Measurements from ENCODE around the gene METTL6. TPM values are rescaled to one million over a fixed set of nuclear protein-coding genes. Genes with fewer than 3 reads are reported as not detected.

The METTL6 gene
- polyA plus RNA-seq, 1 of the 3 experiments (the other 2 are of a cell fraction), result 22.7 TPM

DNA sequence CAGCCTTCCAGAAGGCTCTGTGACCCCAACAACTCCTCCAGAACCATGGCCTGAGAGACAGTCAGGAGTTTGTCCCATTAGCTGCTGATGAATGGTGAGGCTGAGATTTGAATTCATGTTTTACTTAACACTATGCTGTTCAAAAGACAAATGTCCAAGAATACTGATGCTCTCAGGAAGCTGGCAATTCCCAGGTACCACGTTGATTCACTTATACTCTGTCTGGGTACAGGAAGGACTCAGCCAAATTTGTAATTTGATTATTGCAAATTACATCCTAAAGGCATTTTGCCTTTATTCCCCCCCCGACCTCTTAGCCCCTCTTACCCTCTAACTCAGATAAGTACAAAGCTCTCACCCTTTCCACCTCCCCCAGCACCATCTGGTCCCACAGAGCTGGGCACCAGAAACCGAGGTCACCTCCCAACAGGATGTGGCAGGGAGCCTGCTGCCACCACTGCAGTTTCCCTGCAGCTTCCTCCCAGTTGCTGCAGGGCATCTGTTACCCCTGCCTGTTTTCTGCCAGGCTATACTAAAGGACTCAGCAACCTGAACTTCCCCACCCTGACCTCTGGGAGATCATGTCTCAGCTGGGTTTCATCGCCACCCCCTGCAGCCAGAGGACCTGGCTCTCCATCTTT is 33.7 kb upstream of the METTL6 start:
- Histone ChIP-seq H3K9me2 (no peaks in the 10 kb centered on the region), H3K4me2 (no peak overlapping the region), H2AFZ (ENCODE audit: low read depth) (no peak overlapping the region), H3K4me1 (ENCODE audit: control insufficient read depth in 1 of 2, insufficient read depth in 2 of 2, low read depth in 1 of 2, low read length in 1 of 2) (peaks cover 0 to 20% of the 10 kb centered on the region in 2 experiments; a peak in 2 of 4 replicates), H4K20me1 (ENCODE audit: insufficient read depth) (no peaks in the 10 kb centered on the region), H3K4me3 (ENCODE audit: low read depth in 2 of 2, low read length in 1 of 2) (no peak overlapping the region), H3K27me3 (ENCODE audit: insufficient read depth) (no peaks in the 10 kb centered on the region), H3K27ac (ENCODE audit: low read depth in 2 of 2, low read length in 1 of 2) (peak overlapping the region in 1 of 2 experiments; percentile 90; a peak in 2 of 4 replicates), H3K9ac (no peak overlapping the region), H3K36me3 (replicated peaks in 1 of 2; ENCODE audit: control insufficient read depth in 1 of 2, insufficient read depth in 2 of 2, low read length in 1 of 2) (peaks cover 0 to 3% of the 10 kb centered on the region in 2 experiments), H3K9me3 (no peaks in the 10 kb centered on the region), H3K79me2 (ENCODE audit: insufficient read depth) (no peaks in the 10 kb centered on the region), H3F3A (replicated peaks; ENCODE audit: insufficient read depth) (no peaks in the 10 kb centered on the region)
- WGBS (ENCODE audit: low lambda C conversion rate), result 27% methylated on average over 4 of the region's 4 CpGs
- CTCF ChIA-PET, result interaction anchor here (0.5 to 1.7 kb wide), 7 partner anchors 11 to 533 kb away, joined by 3 to 7 read pairs (median 4); no protein-coding TSS in a partner anchor
- peak; percentile 82 for DNase-seq
- POLR2A ChIA-PET, result interaction anchor here (0.7 to 1.1 kb wide), 3 partner anchors 40 to 147 kb away, joined by 3 to 4 read pairs (median 3); no protein-coding TSS in a partner anchor
- TF ChIP-seq JUND (IDR thresholded peaks at IDR 0.05) (no peak), TAF1 (IDR thresholded peaks at IDR 0.05; ENCODE audit: borderline replicate concordance, low read depth, low read length) (no peak), SMC3 (IDR thresholded peaks at IDR 0.05; ENCODE audit: low read depth, low read length) (no peak), EZH2phosphoT487 (IDR thresholded peaks at IDR 0.05; ENCODE audit: borderline replicate concordance, low read depth) (no peak), FOXM1 (IDR thresholded peaks at IDR 0.05; ENCODE audit: low read depth) (no peak), RCOR1 (IDR thresholded peaks at IDR 0.05; ENCODE audit: low read length) (peak; percentile 82), MEF2A (IDR thresholded peaks at IDR 0.05; ENCODE audit: borderline replicate concordance, low read depth) (no peak), GATA2 (CRISPR knock-in tag; IDR thresholded peaks at IDR 0.05) (peak; percentile 15; the same call in 1 of the 2 replicates), NRF1 (IDR thresholded peaks at IDR 0.05; ENCODE audit: low read depth, low read length) (no peak), RXRA (IDR thresholded peaks at IDR 0.05; ENCODE audit: borderline replicate concordance, low read depth) (no peak), GABPA (IDR thresholded peaks at IDR 0.05; ENCODE audit: low read depth) (no peak), FOSL2 (IDR thresholded peaks at IDR 0.05; ENCODE audit: borderline replicate concordance, low read depth) (no peak), RFX5 (IDR thresholded peaks at IDR 0.05; ENCODE audit: low read length) (no peak; the same call in 1 of the 2 replicates), CHD2 (IDR thresholded peaks at IDR 0.05; ENCODE audit: low read length, partially characterized antibody) (peak; percentile 7), MXI1 (IDR thresholded peaks at IDR 0.05; ENCODE audit: low read depth, low read length) (0 out of 2 replicates have a peak, but pooled peaks have one; percentile 12), TEAD4 (IDR thresholded peaks at IDR 0.05; ENCODE audit: borderline replicate concordance, insufficient read depth) (no peak), SIN3A (IDR thresholded peaks at IDR 0.05; ENCODE audit: borderline replicate concordance, low read depth, low read length) (no peak), RAD21 (IDR thresholded peaks at IDR 0.05; ENCODE audit: low read length) (no peak), TCF12 (IDR thresholded peaks at IDR 0.05) (no peak), FOXJ3 (CRISPR knock-in tag; IDR thresholded peaks at IDR 0.05) (no peak)
- TF ChIP-seq, protein P1, sequence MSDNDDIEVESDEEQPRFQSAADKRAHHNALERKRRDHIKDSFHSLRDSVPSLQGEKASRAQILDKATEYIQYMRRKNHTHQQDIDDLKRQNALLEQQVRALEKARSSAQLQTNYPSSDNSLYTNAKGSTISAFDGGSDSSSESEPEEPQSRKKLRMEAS (IDR thresholded peaks at IDR 0.05; ENCODE audit: low read depth), result no peak
- TF ChIP-seq, protein P2, sequence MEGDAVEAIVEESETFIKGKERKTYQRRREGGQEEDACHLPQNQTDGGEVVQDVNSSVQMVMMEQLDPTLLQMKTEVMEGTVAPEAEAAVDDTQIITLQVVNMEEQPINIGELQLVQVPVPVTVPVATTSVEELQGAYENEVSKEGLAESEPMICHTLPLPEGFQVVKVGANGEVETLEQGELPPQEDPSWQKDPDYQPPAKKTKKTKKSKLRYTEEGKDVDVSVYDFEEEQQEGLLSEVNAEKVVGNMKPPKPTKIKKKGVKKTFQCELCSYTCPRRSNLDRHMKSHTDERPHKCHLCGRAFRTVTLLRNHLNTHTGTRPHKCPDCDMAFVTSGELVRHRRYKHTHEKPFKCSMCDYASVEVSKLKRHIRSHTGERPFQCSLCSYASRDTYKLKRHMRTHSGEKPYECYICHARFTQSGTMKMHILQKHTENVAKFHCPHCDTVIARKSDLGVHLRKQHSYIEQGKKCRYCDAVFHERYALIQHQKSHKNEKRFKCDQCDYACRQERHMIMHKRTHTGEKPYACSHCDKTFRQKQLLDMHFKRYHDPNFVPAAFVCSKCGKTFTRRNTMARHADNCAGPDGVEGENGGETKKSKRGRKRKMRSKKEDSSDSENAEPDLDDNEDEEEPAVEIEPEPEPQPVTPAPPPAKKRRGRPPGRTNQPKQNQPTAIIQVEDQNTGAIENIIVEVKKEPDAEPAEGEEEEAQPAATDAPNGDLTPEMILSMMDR (IDR thresholded peaks at IDR 0.05), result no peak
- TF ChIP-seq, protein P3, sequence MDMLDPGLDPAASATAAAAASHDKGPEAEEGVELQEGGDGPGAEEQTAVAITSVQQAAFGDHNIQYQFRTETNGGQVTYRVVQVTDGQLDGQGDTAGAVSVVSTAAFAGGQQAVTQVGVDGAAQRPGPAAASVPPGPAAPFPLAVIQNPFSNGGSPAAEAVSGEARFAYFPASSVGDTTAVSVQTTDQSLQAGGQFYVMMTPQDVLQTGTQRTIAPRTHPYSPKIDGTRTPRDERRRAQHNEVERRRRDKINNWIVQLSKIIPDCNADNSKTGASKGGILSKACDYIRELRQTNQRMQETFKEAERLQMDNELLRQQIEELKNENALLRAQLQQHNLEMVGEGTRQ (IDR thresholded peaks at IDR 0.05; ENCODE audit: borderline replicate concordance, low read depth, low read length), result no peak
- TF ChIP-seq, protein P4, sequence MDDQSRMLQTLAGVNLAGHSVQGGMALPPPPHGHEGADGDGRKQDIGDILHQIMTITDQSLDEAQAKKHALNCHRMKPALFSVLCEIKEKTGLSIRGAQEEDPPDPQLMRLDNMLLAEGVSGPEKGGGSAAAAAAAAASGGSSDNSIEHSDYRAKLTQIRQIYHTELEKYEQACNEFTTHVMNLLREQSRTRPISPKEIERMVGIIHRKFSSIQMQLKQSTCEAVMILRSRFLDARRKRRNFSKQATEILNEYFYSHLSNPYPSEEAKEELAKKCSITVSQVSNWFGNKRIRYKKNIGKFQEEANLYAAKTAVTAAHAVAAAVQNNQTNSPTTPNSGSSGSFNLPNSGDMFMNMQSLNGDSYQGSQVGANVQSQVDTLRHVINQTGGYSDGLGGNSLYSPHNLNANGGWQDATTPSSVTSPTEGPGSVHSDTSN (IDR thresholded peaks at IDR 0.05), result no peak
- TF ChIP-seq, protein P5, sequence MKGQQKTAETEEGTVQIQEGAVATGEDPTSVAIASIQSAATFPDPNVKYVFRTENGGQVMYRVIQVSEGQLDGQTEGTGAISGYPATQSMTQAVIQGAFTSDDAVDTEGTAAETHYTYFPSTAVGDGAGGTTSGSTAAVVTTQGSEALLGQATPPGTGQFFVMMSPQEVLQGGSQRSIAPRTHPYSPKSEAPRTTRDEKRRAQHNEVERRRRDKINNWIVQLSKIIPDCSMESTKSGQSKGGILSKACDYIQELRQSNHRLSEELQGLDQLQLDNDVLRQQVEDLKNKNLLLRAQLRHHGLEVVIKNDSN (IDR thresholded peaks at IDR 0.05; ENCODE audit: borderline replicate concordance, low read depth), result no peak
- TF ChIP-seq, protein P6, sequence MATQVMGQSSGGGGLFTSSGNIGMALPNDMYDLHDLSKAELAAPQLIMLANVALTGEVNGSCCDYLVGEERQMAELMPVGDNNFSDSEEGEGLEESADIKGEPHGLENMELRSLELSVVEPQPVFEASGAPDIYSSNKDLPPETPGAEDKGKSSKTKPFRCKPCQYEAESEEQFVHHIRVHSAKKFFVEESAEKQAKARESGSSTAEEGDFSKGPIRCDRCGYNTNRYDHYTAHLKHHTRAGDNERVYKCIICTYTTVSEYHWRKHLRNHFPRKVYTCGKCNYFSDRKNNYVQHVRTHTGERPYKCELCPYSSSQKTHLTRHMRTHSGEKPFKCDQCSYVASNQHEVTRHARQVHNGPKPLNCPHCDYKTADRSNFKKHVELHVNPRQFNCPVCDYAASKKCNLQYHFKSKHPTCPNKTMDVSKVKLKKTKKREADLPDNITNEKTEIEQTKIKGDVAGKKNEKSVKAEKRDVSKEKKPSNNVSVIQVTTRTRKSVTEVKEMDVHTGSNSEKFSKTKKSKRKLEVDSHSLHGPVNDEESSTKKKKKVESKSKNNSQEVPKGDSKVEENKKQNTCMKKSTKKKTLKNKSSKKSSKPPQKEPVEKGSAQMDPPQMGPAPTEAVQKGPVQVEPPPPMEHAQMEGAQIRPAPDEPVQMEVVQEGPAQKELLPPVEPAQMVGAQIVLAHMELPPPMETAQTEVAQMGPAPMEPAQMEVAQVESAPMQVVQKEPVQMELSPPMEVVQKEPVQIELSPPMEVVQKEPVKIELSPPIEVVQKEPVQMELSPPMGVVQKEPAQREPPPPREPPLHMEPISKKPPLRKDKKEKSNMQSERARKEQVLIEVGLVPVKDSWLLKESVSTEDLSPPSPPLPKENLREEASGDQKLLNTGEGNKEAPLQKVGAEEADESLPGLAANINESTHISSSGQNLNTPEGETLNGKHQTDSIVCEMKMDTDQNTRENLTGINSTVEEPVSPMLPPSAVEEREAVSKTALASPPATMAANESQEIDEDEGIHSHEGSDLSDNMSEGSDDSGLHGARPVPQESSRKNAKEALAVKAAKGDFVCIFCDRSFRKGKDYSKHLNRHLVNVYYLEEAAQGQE (IDR thresholded peaks at IDR 0.05; ENCODE audit: low read depth, low read length), result no peak

Data from SK-N-SH (cell line).